Stimulated activated effector memory CD8-positive, alpha-beta T cell treated with anti-CD3 and anti-CD28 coated beads, Interleukin-12 subunit alpha, Interleukin-12 subunit beta, amount 100 ng/mL, for 72 hours (primary cell): ENCODE results near the gene ZNF467.

Experiments
- ATAC-seq: fragments of 150-1000 bp; cut with Tn5 transposase; 2 replicates; pipeline ENCODE4 v1.10.0; 2021
- DNase-seq, 2 donors: peaks; one replicate each; pipeline ENCODE4 v3.0.0; 2021 to 2022; ENCODE audit warnings: low spot score in 2 of 2
- H3K27ac Mint-ChIP-seq: one replicate; pipeline ENCODE4 v1.8.0; 2022; ENCODE audit warnings: mild to moderate bottlenecking, mixed read lengths
- H3K36me3 Mint-ChIP-seq: one replicate; pipeline ENCODE4 v1.8.0; 2022; ENCODE audit warnings: mild to moderate bottlenecking, mixed read lengths
- H3K4me1 Mint-ChIP-seq: one replicate; pipeline ENCODE4 v1.8.0; 2022; ENCODE audit warnings: mixed read lengths
- H3K4me3 Mint-ChIP-seq: one replicate; pipeline ENCODE4 v1.8.0; 2022; ENCODE audit warnings: mild to moderate bottlenecking, mixed read lengths
- H3K9me3 Mint-ChIP-seq: one replicate; pipeline ENCODE4 v1.8.0; 2022; ENCODE audit warnings: mixed read lengths

Gene ZNF467

DNA sequence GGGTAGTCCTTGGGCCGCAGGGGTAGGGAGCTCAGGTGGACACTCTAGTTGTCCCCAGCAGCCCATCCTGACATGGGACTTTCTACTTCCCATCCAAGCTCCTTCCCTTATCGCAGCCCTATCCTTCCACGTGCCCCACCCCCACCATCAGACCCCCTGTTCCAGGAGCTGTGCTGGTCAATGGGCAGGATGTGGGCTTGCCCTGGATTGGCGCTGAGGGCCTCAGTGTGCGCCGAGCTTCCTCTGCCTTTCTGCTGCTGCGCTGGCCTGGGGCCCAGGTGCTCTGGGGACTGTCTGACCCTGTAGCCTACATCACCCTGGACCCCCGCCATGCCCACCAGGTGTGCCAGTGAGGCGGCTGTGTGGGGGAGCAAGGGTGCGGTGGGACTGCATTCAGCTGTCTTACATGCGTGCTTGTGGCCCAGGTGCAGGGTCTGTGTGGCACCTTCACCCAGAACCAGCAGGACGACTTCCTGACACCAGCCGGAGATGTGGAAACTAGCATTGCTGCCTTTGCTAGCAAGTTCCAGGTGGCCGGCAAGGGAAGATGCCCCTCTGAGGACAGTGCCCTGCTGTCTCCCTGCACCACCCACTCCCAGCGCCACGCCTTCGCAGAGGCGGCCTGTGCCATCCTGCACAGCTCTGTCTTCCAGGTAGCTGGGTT is 9.4 kb upstream of the ZNF467 start:
- Mint-ChIP-seq H3K36me3 (no peaks in the 10 kb centered on the region), H3K9me3 (no peaks in the 10 kb centered on the region), H3K4me1 (no peaks in the 10 kb centered on the region), H3K27ac (no peak overlapping the region), H3K4me3 (no peak overlapping the region)
- ATAC-seq (no peak), DNase-seq (no peak)

DNA sequence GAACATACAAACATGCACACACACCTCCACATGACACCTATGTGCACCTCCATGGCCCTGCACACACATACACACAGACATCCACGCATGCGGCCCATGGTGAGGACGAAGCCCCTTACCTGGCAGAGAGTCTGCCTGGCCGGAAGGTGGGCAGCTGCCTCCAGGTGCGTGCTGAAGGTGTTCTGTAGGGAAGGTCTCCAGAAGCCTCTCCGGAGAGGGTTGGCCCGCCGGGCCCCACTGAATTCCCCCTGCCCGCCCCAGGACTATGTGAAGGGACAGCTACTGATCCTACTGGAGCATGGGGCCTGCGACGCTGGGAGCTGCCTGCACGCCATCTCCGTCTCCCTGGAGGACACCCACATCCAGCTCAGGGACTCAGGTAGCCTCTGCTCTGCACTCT is 8.5 kb upstream of the ZNF467 start:
- DNase-seq: no peak
- no peaks in the 10 kb centered on the region for H3K36me3 Mint-ChIP-seq

DNA sequence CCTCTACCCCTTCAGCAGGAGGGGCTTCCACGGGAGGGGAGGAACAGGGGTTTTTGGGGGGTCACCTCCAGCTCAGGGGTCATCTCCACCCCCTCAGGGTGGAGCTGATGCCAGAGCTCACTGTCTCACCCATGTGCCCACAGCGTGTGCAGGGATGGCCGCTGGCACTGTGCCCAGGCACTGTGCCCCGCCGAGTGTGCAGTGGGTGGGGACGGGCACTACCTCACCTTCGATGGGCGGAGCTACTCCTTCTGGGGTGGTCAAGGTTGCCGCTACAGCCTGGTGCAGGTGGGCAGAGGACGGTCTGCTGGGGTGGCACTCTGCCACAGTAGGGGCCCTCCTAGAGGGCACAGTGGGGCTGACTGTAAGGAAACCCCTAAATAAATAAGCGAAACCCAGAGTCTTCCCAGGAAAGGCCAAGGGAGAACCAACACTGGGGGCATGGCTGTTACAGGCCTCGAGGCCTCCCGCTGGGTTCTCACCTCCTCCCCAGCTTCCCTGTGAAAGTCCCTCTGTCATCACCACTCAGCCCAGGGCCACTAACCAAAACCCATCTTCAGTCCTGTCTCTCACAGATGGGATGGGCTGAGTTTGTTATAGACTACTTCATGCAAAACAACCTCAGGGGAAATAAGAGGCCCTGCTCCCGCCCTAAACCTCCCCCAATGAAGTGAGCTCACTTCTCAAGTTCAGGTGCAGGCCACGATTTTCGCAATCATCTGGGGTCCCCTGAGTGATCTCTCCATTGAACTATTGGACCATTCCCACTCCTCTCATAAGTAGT is 7.4 kb upstream of the ZNF467 start:
- DNase-seq: no peak
- Mint-ChIP-seq H3K36me3 (no peaks in the 10 kb centered on the region), H3K4me1 (no peaks in the 10 kb centered on the region), H3K9me3 (no peaks in the 10 kb centered on the region), H3K27ac (no peak overlapping the region), H3K4me3 (no peak overlapping the region)
- no peak for ATAC-seq

More for the DNA sequence above, 8.5 kb upstream of the ZNF467 start:
- Mint-ChIP-seq H3K9me3 (no peaks in the 10 kb centered on the region), H3K4me3 (no peak overlapping the region), H3K4me1 (no peaks in the 10 kb centered on the region), H3K27ac (no peak overlapping the region)
- no peak for ATAC-seq

DNA sequence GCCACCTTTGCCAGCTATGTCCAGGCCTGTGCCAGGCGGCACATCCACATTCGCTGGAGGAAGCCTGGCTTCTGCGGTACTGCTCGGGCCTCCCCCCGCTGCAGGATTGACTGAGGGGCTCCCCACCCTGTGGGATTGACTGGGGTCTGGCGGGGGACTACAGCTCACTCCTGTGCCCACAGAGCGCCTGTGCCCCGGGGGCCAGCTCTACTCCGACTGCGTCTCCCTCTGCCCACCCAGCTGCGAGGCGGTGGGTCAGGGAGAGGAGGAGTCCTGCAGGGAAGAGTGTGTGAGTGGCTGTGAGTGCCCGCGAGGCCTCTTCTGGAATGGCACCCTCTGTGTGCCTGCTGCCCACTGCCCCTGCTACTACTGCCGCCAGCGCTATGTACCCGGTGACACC is 6.7 kb upstream of the ZNF467 start:
- Mint-ChIP-seq H3K27ac (no peak overlapping the region), H3K9me3 (no peaks in the 10 kb centered on the region)

DNA sequence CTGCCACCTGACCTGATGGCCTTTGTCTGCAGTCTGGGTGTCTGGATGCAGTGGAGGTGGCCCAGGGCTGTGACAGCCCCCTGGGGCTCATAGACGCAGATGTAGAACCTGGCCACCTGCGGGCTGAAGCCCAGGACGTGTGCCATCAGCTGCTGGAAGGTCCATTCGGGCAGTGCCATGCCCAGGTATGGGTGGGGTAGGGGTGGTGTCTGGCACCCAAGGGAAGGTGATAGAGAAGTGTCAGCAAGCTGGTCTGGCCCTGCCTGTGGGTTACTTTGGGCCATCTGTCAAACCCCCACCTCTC is 6.1 kb upstream of the ZNF467 start:
- no peak overlapping the region for H3K4me3 Mint-ChIP-seq
- no peaks in the 10 kb centered on the region for H3K36me3 Mint-ChIP-seq
- no peak for DNase-seq
- no peaks in the 10 kb centered on the region for H3K9me3 Mint-ChIP-seq
- no peak for ATAC-seq
- no peak overlapping the region for H3K27ac Mint-ChIP-seq
- no peaks in the 10 kb centered on the region for H3K4me1 Mint-ChIP-seq

More for the DNA sequence above, 6.7 kb upstream of the ZNF467 start:
- Mint-ChIP-seq H3K36me3 (no peaks in the 10 kb centered on the region), H3K4me3 (no peak overlapping the region), H3K4me1 (no peaks in the 10 kb centered on the region)
- DNase-seq (no peak), ATAC-seq (no peak)

DNA sequence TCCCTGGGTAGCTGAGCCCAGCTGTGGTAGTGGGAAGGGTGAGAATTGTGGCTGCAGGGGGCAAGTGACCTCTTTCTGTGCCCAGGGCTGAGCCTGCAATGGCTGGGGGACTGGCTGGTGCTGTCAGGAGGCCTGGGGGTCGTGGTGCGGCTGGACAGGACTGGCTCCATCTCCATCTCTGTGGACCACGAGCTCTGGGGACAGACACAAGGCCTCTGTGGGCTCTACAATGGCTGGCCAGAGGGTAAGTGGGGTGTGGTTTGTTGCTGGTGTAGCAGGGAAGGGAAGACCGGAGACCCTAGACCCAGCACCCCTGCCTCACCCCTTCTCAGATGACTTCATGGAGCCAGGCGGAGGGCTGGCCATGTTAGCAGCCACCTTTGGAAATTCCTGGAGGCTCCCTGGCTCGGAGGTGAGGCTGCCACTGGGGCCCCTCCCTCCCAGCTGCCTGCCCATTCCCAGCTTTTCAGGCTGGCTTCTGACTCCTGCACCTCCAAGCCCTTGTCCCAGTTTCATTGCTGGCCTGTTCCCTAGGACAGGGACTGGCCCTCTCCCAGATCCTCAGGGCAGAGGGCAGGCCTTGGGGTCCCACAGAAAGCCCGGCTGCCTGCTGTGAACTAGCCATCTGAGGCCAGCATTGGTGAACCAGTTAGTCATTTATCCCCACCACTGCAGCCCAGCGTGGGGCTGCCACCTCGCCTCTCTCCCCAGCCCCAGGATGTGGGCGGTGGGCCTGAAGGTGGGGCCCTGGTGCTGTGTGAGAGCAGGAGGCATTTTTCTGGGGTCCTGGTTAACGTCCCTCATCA is 5.5 kb upstream of the ZNF467 start:
- Mint-ChIP-seq H3K36me3 (no peaks in the 10 kb centered on the region), H3K4me3 (no peak overlapping the region), H3K27ac (no peak overlapping the region), H3K9me3 (no peaks in the 10 kb centered on the region), H3K4me1 (no peaks in the 10 kb centered on the region)
- no peak for ATAC-seq
- no peak for DNase-seq

DNA sequence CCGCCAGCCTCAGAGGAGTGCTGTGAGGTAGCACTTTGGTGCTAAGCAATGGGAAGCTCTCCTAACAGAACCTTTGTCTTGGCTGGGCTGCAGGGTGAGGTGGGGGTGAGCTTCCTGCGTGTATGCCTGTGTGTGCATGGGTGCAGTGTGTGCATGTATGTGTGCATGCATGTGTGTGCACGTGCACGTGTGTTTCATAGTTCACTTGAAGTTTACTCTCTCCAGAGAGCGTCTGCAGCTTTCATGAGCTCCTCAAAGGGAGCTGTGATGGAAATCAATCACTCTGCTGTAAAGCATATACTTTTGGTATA is 4.9 kb upstream of the ZNF467 start:
- ATAC-seq (no peak), DNase-seq (no peak)
- Mint-ChIP-seq H3K4me3 (no peak overlapping the region), H3K27ac (no peak overlapping the region), H3K9me3 (no peaks in the 10 kb centered on the region), H3K4me1 (no peaks in the 10 kb centered on the region), H3K36me3 (no peaks in the 10 kb centered on the region)

DNA sequence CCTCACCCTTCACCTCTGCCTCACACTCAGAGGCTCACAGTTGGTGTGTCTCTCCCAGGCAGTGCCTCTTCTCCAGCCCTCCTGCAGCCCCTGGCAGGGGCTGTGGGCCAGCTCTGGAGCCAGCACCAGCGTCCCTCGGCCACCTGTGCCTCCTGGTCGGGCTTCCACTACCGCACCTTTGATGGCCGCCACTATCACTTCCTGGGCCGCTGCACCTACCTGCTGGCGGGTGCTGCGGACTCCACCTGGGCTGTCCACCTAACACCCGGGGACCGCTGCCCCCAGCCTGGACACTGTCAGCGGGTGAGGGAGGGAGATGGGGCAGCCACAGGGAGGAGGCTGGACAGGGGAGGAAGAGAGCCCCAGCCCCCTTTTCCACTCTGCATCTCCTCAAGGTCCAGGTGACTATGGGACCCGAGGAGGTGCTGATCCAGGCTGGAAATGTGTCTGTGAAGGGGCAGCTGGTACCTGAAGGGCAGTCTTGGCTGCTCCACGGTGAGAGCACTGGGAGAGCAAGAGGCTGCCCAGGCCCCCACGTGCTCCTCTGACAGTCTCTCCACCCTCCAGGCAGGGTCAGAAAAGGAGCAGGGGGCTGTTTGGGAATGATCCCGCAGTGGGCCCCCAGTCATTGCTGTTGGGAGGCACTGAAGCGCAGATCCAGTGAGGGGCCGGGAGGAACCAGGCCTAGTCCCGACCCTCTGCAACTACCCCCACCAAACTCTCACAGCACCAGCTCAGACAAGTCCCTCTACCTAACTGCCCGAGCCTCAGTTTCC is 4.4 kb upstream of the ZNF467 start:
- Mint-ChIP-seq H3K4me3 (no peak overlapping the region), H3K27ac (no peak overlapping the region), H3K9me3 (no peaks in the 10 kb centered on the region), H3K36me3 (no peaks in the 10 kb centered on the region), H3K4me1 (no peaks in the 10 kb centered on the region)
- no peak for ATAC-seq
- no peak for DNase-seq

DNA sequence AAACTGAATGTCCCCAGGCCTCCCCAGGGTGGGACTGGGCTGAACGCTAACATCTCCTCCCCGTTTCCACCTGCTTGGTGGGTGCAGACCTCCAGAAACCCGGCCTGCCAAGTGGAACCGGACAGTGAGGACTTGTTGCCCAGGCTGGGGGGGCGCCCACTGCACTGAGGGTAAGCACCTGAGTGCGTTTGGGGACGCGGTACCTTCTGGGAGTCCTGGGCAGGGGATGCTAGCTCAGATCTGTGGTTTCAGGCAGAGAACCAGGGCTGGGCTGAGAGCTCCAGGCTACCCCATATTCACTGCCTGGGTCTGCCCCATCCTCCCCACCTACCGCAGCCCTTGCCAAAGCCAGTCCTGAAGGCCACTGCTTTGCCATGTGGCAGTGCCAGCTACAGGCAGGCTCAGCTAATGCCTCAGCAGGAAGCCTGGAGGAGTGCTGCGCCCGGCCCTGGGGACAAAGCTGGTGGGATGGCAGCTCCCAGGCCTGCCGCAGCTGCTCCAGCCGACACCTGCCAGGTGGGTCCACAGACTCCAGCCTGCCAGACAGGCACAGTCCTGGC is 3.5 kb upstream of the ZNF467 start:
- Mint-ChIP-seq H3K4me3 (no peak overlapping the region), H3K27ac (no peak overlapping the region), H3K36me3 (no peaks in the 10 kb centered on the region), H3K4me1 (no peaks in the 10 kb centered on the region), H3K9me3 (no peaks in the 10 kb centered on the region)
- ATAC-seq (no peak), DNase-seq (no peak)

DNA sequence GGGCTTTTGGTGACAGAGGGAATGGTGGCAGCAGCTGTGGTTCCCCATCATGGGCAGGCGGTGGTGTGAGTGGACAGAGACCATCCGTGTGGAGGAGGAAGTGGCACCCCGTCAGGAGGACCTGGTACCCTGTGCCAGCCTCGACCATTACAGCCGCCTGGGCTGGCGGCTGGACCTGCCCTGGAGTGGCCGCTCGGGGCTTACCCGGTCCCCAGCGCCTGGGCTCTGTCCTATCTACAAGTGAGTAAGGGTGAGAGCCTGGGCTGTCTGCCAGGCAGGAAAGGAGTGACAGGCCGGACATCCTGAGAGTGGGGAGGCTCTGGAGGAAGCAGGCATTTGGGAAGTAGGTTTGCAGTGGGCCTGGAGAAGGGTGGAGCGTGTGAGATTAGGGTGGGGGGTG is 2.9 kb upstream of the ZNF467 start:
- Mint-ChIP-seq H3K36me3 (no peaks in the 10 kb centered on the region), H3K9me3 (no peaks in the 10 kb centered on the region), H3K4me1 (no peaks in the 10 kb centered on the region), H3K27ac (no peak overlapping the region), H3K4me3 (no peak overlapping the region)
- no peak for ATAC-seq
- no peak for DNase-seq

DNA sequence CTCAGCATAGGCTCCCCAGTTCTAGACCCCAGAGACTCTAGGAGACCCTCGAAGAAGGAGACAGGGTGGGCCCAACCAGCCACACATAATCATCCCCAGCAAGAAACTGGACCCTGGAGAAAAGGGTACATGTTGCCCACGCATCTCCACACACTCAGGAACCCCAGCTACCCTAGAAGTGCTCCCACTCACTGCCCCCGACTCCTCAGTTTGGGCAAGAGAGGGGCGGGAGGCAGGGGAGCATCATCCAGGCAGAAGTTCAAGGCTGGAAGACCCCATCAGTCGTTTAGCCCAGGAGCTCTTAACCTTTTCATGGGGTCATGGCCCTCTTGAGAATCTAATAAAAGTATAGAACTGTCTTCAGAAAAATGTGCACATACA is 1.8 kb upstream of the ZNF467 start:
- DNase-seq: no peak
- ATAC-seq: no peak
- Mint-ChIP-seq H3K36me3 (no peaks in the 10 kb centered on the region), H3K4me3 (no peak overlapping the region), H3K27ac (no peak overlapping the region), H3K4me1 (no peaks in the 10 kb centered on the region), H3K9me3 (no peaks in the 10 kb centered on the region)

DNA sequence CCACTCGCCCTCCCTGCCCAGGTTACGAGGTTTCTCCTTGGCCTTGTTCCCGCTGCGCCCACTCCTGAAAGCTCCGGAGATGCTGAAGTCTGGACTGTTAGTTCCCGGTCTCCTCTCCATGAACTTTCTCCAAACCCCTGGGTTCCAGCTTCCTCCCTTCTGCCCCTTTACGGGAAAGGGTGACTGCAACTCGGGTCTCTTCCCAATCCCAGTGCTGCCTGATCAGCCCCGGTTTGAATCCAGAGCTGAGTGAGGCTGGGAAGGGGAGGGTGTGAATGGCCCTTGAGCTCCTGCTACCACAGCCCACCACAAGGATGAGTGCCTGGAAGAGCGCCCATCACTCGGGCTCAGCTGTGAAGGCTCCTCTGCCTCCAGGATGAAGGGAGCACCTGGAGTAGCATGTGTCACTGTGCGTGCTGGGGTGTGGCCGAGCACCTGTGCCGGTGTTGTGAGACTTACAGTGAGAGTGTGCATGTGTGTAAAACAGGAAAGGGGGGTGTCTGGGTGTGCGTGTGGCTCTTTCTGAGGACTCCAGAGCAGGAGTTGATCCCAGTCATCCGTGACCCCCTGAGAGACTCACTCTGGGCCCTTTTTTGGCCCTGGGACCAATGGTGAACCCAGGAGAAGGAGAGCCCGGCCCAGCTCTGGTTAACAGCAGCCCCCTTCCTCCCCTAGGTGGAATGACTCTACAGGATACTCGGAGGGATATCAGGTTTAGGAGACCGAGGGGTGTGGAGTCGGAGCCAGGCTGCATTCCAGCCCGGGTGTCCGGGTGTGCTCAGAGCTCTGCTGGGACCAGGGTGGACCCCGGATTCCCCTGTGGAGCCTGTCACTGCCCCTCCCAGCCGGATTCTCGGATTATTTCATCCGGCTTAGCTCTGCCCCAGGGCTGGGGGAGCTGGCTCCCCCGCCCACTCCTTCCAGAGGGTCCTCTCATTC is 1.1 kb upstream of the ZNF467 start:
- H3K9me3 Mint-ChIP-seq: no peaks in the 10 kb centered on the region
- DNase-seq (no peak), ATAC-seq (no peak)
- no peaks in the 10 kb centered on the region for H3K4me1 Mint-ChIP-seq
- peak overlapping the region; percentile 72 for H3K4me3 Mint-ChIP-seq
- no peak overlapping the region for H3K27ac Mint-ChIP-seq
- no peaks in the 10 kb centered on the region for H3K36me3 Mint-ChIP-seq

DNA sequence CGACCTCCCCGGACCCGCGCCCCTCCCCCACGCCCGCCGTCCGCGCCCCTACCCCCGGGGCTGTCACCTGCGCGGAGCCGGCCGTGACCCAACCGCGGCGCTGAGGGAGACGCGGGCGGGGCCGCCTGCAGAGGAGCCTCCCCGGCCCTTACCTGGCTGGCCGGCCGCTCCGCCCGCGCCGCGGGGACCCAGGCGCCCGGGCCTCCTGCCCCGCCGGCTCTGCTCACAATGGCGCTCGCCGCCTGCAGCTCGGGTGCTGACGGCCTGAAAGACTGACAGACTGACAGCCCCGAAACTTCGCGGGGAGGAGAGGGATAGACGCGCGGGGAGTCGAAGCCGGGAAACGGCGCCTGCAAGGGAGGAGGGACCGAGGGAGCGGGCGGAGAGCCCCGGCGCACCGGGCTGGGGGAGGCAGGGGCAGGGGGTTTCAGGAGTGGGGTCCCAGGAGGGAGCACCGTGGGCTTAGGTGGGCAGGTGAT is 393 bp downstream of the ZNF467 start:
- Mint-ChIP-seq H3K36me3 (no peaks in the 10 kb centered on the region), H3K27ac (no peak overlapping the region), H3K4me1 (no peaks in the 10 kb centered on the region), H3K4me3 (peak overlapping the region; percentile 72), H3K9me3 (no peaks in the 10 kb centered on the region)
- ATAC-seq (no peak), DNase-seq (no peak)

DNA sequence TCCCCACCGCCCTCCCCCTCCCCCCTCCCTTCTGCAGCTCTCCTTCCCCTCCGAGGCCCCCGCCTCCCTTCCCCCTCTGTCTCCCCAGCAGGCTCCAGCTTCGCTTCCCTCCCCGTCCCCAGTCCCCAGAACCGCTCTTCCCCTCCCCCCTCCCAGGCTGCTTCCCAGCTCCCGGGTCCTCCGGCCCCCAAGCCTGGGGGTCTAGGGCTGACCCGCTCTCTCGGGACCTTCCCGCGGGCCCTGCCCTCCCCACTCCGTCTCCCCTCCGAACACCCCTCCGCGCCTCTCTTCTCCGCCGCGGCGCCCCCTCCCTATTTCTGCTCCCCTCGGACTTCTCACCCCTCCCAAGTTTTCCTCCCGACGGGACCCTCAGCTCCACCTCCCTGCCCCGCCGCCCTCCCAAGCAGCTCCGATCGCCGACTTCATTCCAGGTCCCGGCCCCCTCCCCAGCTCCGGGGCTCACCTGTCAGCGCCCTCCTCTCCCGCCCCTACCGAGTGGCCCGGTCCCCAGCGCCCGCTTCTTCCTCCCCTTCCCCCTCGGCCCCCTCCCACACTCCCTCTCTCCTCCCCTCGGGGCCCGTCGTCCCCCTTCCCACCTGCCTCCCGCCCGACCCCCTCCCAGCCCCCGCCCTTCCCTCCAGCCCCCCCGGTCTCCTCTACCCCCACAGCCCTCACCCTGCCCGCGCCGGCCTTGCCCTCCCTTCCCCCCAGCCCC is 990 bp downstream of the ZNF467 start:
- Mint-ChIP-seq H3K36me3 (no peaks in the 10 kb centered on the region), H3K4me3 (peak overlapping the region; percentile 72), H3K27ac (no peak overlapping the region), H3K9me3 (no peaks in the 10 kb centered on the region), H3K4me1 (no peaks in the 10 kb centered on the region)
- DNase-seq: no peak
- ATAC-seq: no peak
